Pancreas (tissue), 10 donors: ENCODE measurements around the gene MOB3A. TPM values are rescaled to one million over a fixed set of nuclear protein-coding genes. Genes with fewer than 3 reads are reported as not detected.
"Not testable (repeated sequence)": the region's sequence is repeated elsewhere in the genome, so short reads cannot be mapped to it uniquely, and the experiment has no call there.

Source experiments
- ATAC-seq, 4 donors: fragments of 200-7000 bp; cut with Tn5 transposase; one replicate each; pipeline versions ENCODE4 v1.8.0 to v1.9.1; 2020; ENCODE audit warnings: mild to moderate bottlenecking in 4 of 4, moderate library complexity in 4 of 4
- DNase-seq, 6 donors: peaks; one replicate each; pipeline ENCODE4 v3.0.0-alpha.2; 2020
- FAIRE-seq: peaks from 2 replicates; lab custom pipeline; 2012; peaks lifted over from hg19 to GRCh38; lab: Jason Lieb, UNC
- H3K27ac ChIP-seq, 4 donors: fragments of 200-600 bp; sonication (generic); 1 replicate in 3 of 4; 2 replicates in 1 of 4; pipeline versions ENCODE4 v1.5.0 to v1.8.0; 2020
- H3K27me3 ChIP-seq, 4 donors: fragments of 200-600 bp; one replicate each; pipeline ENCODE4 v1.8.0; 2021
- H3K36me3 ChIP-seq, 3 donors: fragments of 200-600 bp; sonication (generic) in 1 of 3; one replicate each; pipeline versions ENCODE4 v1.5.0 to v1.8.0; 2020 to 2021
- H3K4me1 ChIP-seq, 3 donors: fragments of 200-600 bp; one replicate each; pipeline ENCODE4 v1.8.0; 2021
- H3K4me3 ChIP-seq, 4 donors: fragments of 200-600 bp; sonication (generic) in 2 of 4; one replicate each; pipeline versions ENCODE4 v1.5.0 to v1.8.0; 2020 to 2021
- H3K9me3 ChIP-seq, 4 donors: fragments of 200-600 bp; one replicate each; pipeline ENCODE4 v1.8.0; 2021
- CTCF ChIP-seq, 4 donors: fragments of 200-600 bp; sonication (generic) in 3 of 4; IDR thresholded peaks; one replicate each; pipeline versions ENCODE4 v1.5.0 to v1.8.0; 2021; ENCODE audit warnings: antibody characterized with exemption in 4 of 4
- WGBS, 2 donors: extraction: QIAGEN DNeasy Blood & Tissue Kit; methylation state at CpG; one replicate each; pipeline ENCODE4 v1.1.7; 2013; 5-methylcytosine and 5-hydroxymethylcytosine counted together
- intact Hi-C, 3 donors: fragments of 100-400 bp; cut with DNase I; formaldehyde crosslinking; loops; one replicate each; pipeline versions ENCODE4 v1.11.1 to v1.14.2; 2022
- polyA plus RNA-seq, 2 donors: library from polyadenylated mRNA; stranded (reverse); fragments of 200-250 nt; gene quantifications; one replicate each; pipeline ENCODE4 v1.2.3, GENCODE V29; 2013
- total RNA-seq, 6 donors: library from RNA; stranded (reverse); fragmentation: NEBNext Ultra II Directional in 4 of 6; extraction: Animal tissue kit (Norgen Biotek cat#: 25700) in 4 of 6; gene quantifications; one replicate each; pipeline versions ENCODE4 v1.2.1 to v1.2.4, GENCODE V29; 2021 to 2023
- donor health status: healthy with polysubstance abuse.
- donor health status: DM: no; HTN: no; CAD: no; lungs with moderate emphysema.
- donor health status: DM: no; HTN: no; CAD: no.
- donor health status: control.
- donor health status: control.
- donor health status: Bipolar disorder and iron deficiency.
- donor health status: DM: yes; HTN: yes; CAD: no.
- donor health status: DM: no; HTN: no; CAD: no.
- donor health status: DM: no; HTN: no; CAD: no.
- donor health status: DM: yes; HTN: yes; CAD: no.

MOB3A gene
- total and polyA plus RNA-seq, 8 donors: 9.2 to 26.0 (median 16.6) TPM

- intact Hi-C loops: no loop called here
- no peaks in the 10 kb centered on the region for H3K27me3 ChIP-seq
- TF ChIP-seq CTCF (IDR thresholded peaks at IDR 0.05): no peak
- no peaks in the 10 kb centered on the region for H3K4me1 ChIP-seq
- FAIRE-seq (no peak), DNase-seq (no peak), ATAC-seq (peak in 2 of 4 donors; percentile 4 to 40)
- no peak overlapping the region for H3K27ac ChIP-seq
- no peaks in the 10 kb centered on the region for H3K9me3 ChIP-seq
- H3K4me3 ChIP-seq: no peak overlapping the region
- H3K36me3 ChIP-seq: peaks cover 0 to 31% (median 14%) of the 10 kb centered on the region in 3 donors
- 87 to 88% methylated on average over 19 of the region's 19 CpGs for WGBS, 2 donors
Measured at GRCh38 chr19:2132731-2133490, 36.8 kb upstream of the MOB3A start.

- no peak overlapping the region for H3K4me3 ChIP-seq
- 92 to 95% methylated on average over 14 of the region's 14 CpGs for WGBS, 2 donors
- TF ChIP-seq CTCF (IDR thresholded peaks at IDR 0.05): no peak
- no peaks in the 10 kb centered on the region for H3K27me3 ChIP-seq
- DNase-seq (peak in 1 of 6 donors; percentile 50), FAIRE-seq (no peak), ATAC-seq (no peak)
- H3K4me1 ChIP-seq: no peaks in the 10 kb centered on the region
- no peak overlapping the region for H3K27ac ChIP-seq
- no peaks in the 10 kb centered on the region for H3K9me3 ChIP-seq
- intact Hi-C loops: no loop called here
- peaks cover 0 to 36% (median 7%) of the 10 kb centered on the region in 3 donors for H3K36me3 ChIP-seq
Measured at GRCh38 chr19:2132191-2132590, 36.1 kb upstream of the MOB3A start.

GRCh38 chr19:2131012-2131975, 35.2 kb upstream of the MOB3A start:
- H3K4me1 ChIP-seq, ATAC-seq, H3K27me3 ChIP-seq, H3K4me3 ChIP-seq, intact Hi-C loops, FAIRE-seq, H3K27ac ChIP-seq, H3K9me3 ChIP-seq: not testable (repeated sequence)
- peaks cover 0 to 45% (median 4%) of the 10 kb centered on the region in 3 donors for H3K36me3 ChIP-seq
- peak in 2 of 6 donors; percentile 49 to 75 for DNase-seq
- WGBS, 2 donors: 86 to 92% methylated on average over 63 to 67 of the region's 67 CpGs

GRCh38 chr19:2129892-2130770, 34.0 kb upstream of the MOB3A start:
- no peaks in the 10 kb centered on the region for H3K9me3 ChIP-seq
- H3K4me3 ChIP-seq: no peak overlapping the region
- no peak for TF ChIP-seq CTCF (IDR thresholded peaks at IDR 0.05)
- no peaks in the 10 kb centered on the region for H3K4me1 ChIP-seq
- no peak for FAIRE-seq
- no peak overlapping the region for H3K27ac ChIP-seq
- H3K27me3 ChIP-seq: no peaks in the 10 kb centered on the region
- ATAC-seq: peak in 1 of 4 donors; percentile 17
- 95 to 96% methylated on average over 27 to 28 of the region's 28 CpGs for WGBS, 2 donors
- H3K36me3 ChIP-seq: peaks cover 0 to 53% (median 4%) of the 10 kb centered on the region in 3 donors
- intact Hi-C loops: no loop called here
- DNase-seq: peak in 2 of 6 donors; percentile 46 to 64
